Pancreas (tissue), 10 donors: Measurements from ENCODE around the gene ZNF423. TPM values are rescaled to one million over a fixed set of nuclear protein-coding genes. Genes with fewer than 3 reads are reported as not detected.

Experiments used
- ATAC-seq, 4 donors: fragments of 200-7000 bp; cut with Tn5 transposase; one replicate each; pipeline versions ENCODE4 v1.8.0 to v1.9.1; 2020; ENCODE audit warnings: mild to moderate bottlenecking in 4 of 4, moderate library complexity in 4 of 4
- DNase-seq, 6 donors: peaks; one replicate each; pipeline ENCODE4 v3.0.0-alpha.2; 2020
- FAIRE-seq: peaks from 2 replicates; lab custom pipeline; 2012; peaks lifted over from hg19 to GRCh38; lab: Jason Lieb, UNC
- H3K27ac ChIP-seq, 4 donors: fragments of 200-600 bp; sonication (generic); 1 replicate in 3 of 4; 2 replicates in 1 of 4; pipeline versions ENCODE4 v1.5.0 to v1.8.0; 2020
- H3K27me3 ChIP-seq, 4 donors: fragments of 200-600 bp; one replicate each; pipeline ENCODE4 v1.8.0; 2021
- H3K36me3 ChIP-seq, 3 donors: fragments of 200-600 bp; sonication (generic) in 1 of 3; one replicate each; pipeline versions ENCODE4 v1.5.0 to v1.8.0; 2020 to 2021
- H3K4me1 ChIP-seq, 3 donors: fragments of 200-600 bp; one replicate each; pipeline ENCODE4 v1.8.0; 2021
- H3K4me3 ChIP-seq, 4 donors: fragments of 200-600 bp; sonication (generic) in 2 of 4; one replicate each; pipeline versions ENCODE4 v1.5.0 to v1.8.0; 2020 to 2021
- H3K9me3 ChIP-seq, 4 donors: fragments of 200-600 bp; one replicate each; pipeline ENCODE4 v1.8.0; 2021
- CTCF ChIP-seq, 4 donors: fragments of 200-600 bp; sonication (generic) in 3 of 4; IDR thresholded peaks; one replicate each; pipeline versions ENCODE4 v1.5.0 to v1.8.0; 2021; ENCODE audit warnings: antibody characterized with exemption in 4 of 4
- WGBS, 2 donors: extraction: QIAGEN DNeasy Blood & Tissue Kit; methylation state at CpG; one replicate each; pipeline ENCODE4 v1.1.7; 2013; 5-methylcytosine and 5-hydroxymethylcytosine counted together
- intact Hi-C, 3 donors: fragments of 100-400 bp; cut with DNase I; formaldehyde crosslinking; loops; one replicate each; pipeline versions ENCODE4 v1.11.1 to v1.14.2; 2022
- polyA plus RNA-seq, 2 donors: library from polyadenylated mRNA; stranded (reverse); fragments of 200-250 nt; gene quantifications; one replicate each; pipeline ENCODE4 v1.2.3, GENCODE V29; 2013
- total RNA-seq, 6 donors: library from RNA; stranded (reverse); fragmentation: NEBNext Ultra II Directional in 4 of 6; extraction: Animal tissue kit (Norgen Biotek cat#: 25700) in 4 of 6; gene quantifications; one replicate each; pipeline versions ENCODE4 v1.2.1 to v1.2.4, GENCODE V29; 2021 to 2023
- donor health status: healthy with polysubstance abuse.
- donor health status: DM: no; HTN: no; CAD: no; lungs with moderate emphysema.
- donor health status: DM: no; HTN: no; CAD: no.
- donor health status: control.
- donor health status: control.
- donor health status: Bipolar disorder and iron deficiency.
- donor health status: DM: yes; HTN: yes; CAD: no.
- donor health status: DM: no; HTN: no; CAD: no.
- donor health status: DM: no; HTN: no; CAD: no.
- donor health status: DM: yes; HTN: yes; CAD: no.

The ZNF423 gene
- total and polyA plus RNA-seq, 8 donors: 0.61 to 5.1 (median 3.0) TPM

GRCh38 chr16:49615576-49615975 is 240.3 kb downstream of the ZNF423 start:
- FAIRE-seq (no peak), ATAC-seq (no peak), DNase-seq (peak in 1 of 6 donors; percentile 22)
- Histone ChIP-seq H3K4me1 (peaks cover 4 to 10% (median 6%) of the 10 kb centered on the region in 3 donors), H3K36me3 (no peaks in the 10 kb centered on the region), H3K27me3 (no peaks in the 10 kb centered on the region), H3K27ac (no peak overlapping the region), H3K4me3 (no peak overlapping the region), H3K9me3 (no peaks in the 10 kb centered on the region)
- intact Hi-C loops: no loop called here
- 91% methylated on average over 8 of the region's 8 CpGs for WGBS, 2 donors
- TF ChIP-seq CTCF (IDR thresholded peaks at IDR 0.05): no peak

GRCh38 chr16:49610983-49611382 is 244.9 kb downstream of the ZNF423 start:
- intact Hi-C loops: no loop called here
- FAIRE-seq: no peak
- WGBS, 2 donors: 95% methylated on average over 3 of the region's 3 CpGs

GRCh38 chr16:49608779-49609178 is 247.1 kb downstream of the ZNF423 start:
- 78 to 83% methylated on average over 5 of the region's 5 CpGs for whole genome bisulfite sequencing, 2 donors
- no peak for DNase-seq
- Histone ChIP-seq H3K27ac (no peak overlapping the region), H3K9me3 (no peaks in the 10 kb centered on the region), H3K4me1 (no peaks in the 10 kb centered on the region), H3K4me3 (no peak overlapping the region), H3K27me3 (no peaks in the 10 kb centered on the region), H3K36me3 (no peaks in the 10 kb centered on the region)
- ATAC-seq: peak in 1 of 4 donors; percentile 44
- intact Hi-C loops: no loop called here
- no peak for TF ChIP-seq CTCF (IDR thresholded peaks at IDR 0.05)
- FAIRE-seq: no peak

More at GRCh38 chr16:49610983-49611382, 244.9 kb downstream of the ZNF423 start:
- no peak overlapping the region for H3K4me3 ChIP-seq
- H3K4me1 ChIP-seq: no peaks in the 10 kb centered on the region
- H3K27me3 ChIP-seq: no peaks in the 10 kb centered on the region
- DNase-seq (no peak), ATAC-seq (no peak)
- H3K36me3 ChIP-seq: no peaks in the 10 kb centered on the region
- TF ChIP-seq CTCF (IDR thresholded peaks at IDR 0.05): no peak
- no peaks in the 10 kb centered on the region for H3K9me3 ChIP-seq
- no peak overlapping the region for H3K27ac ChIP-seq

- Histone ChIP-seq H3K27me3 (no peaks in the 10 kb centered on the region), H3K36me3 (no peaks in the 10 kb centered on the region), H3K4me3 (no peak overlapping the region), H3K27ac (no peak overlapping the region), H3K9me3 (no peaks in the 10 kb centered on the region), H3K4me1 (no peaks in the 10 kb centered on the region)
- TF ChIP-seq CTCF (IDR thresholded peaks at IDR 0.05): no peak
- DNase-seq (no peak), ATAC-seq (no peak), FAIRE-seq (no peak)
- intact Hi-C loops: no loop called here
- WGBS, 2 donors: 37 to 51% methylated on average over 5 of the region's 5 CpGs
These were observed 247.8 kb downstream of the ZNF423 start for GRCh38 chr16:49608098-49608497.

- DNase-seq: no peak
- Histone ChIP-seq H3K9me3 (no peaks in the 10 kb centered on the region), H3K27me3 (no peaks in the 10 kb centered on the region), H3K27ac (no peak overlapping the region), H3K4me1 (no peaks in the 10 kb centered on the region), H3K4me3 (no peak overlapping the region), H3K36me3 (no peaks in the 10 kb centered on the region)
- no peak for FAIRE-seq
- TF ChIP-seq CTCF (IDR thresholded peaks at IDR 0.05): no peak
- ATAC-seq: no peak
- intact Hi-C loops: no loop called here
- 82 to 87% methylated on average over 14 of the region's 14 CpGs for WGBS, 2 donors
These were observed 250.2 kb downstream of the ZNF423 start for GRCh38 chr16:49605536-49606254.
